MV-4-11 (cell line): Measurements from ENCODE around the gene ZNF132.
"Not testable (repeated sequence)": the region's sequence is repeated elsewhere in the genome, so short reads cannot be mapped to it uniquely, and the experiment has no call there.

Experiments
- DNase-seq: peaks from one replicate; lab custom pipeline; 2025; lab: John Stamatoyannopoulos, UW

The ZNF132 gene

GRCh38 chr19:58439576-58440554 is at the start of gene ZNF132:
ZNF132 (minus strand) TSS chr19:58440153; CDS start chr19:58439821, 332 bp downstream.
- DNase-seq, result peak; percentile 100

- not testable (repeated sequence) for DNase-seq
These were observed 44.4 kb upstream of the ZNF132 start for GRCh38 chr19:58484349-58484748.

- DNase-seq, result no peak
These were observed 43.8 kb upstream of the ZNF132 start for GRCh38 chr19:58483776-58484175.

DNA sequence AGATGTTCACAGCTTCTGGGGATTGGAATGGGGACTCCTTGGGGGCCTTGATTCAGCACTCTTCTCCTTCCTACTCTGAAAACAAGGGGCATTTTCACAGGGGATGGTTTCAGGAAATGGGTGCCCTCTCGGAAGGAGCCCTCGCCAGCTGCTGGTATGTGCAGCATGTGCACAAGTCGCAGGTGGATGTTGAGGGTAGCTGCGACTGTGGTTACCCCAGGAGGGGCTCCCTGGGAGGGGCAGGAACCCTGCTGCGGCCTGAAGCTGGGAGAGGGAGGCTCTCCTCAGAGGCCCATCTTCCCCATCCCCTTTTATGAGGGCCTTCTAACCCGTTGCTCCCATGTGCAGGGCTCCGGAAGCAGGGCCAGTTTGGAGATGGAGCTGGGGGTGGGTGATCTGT is 42.4 kb upstream of the ZNF132 start:
- DNase-seq, result no peak

DNA sequence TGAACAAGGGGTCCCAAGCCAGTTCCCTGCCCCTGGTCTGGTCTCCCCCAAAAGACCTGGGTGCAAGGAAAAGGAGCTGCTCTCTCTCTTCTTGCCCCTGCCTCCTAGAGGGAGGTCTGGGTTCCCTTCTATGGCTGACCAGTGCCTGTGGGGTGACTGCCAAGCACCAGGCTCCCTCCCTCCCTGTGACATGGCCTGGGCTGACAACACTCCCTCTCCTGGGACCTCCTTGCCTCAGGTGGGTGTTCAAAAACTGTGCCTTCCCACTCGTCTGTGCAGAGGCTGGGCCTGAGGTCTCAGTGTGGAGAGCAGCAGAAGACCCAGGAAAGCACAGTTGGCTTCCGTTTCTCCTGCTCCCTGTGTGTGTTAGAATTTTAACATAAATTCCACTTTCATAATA is 40.9 kb upstream of the ZNF132 start:
- DNase-seq, result no peak

- DNase-seq, result no peak
These were observed 40.5 kb upstream of the ZNF132 start for GRCh38 chr19:58480481-58480830.

- no peak for DNase-seq
These were observed 40.0 kb upstream of the ZNF132 start for GRCh38 chr19:58479736-58480480.

DNA sequence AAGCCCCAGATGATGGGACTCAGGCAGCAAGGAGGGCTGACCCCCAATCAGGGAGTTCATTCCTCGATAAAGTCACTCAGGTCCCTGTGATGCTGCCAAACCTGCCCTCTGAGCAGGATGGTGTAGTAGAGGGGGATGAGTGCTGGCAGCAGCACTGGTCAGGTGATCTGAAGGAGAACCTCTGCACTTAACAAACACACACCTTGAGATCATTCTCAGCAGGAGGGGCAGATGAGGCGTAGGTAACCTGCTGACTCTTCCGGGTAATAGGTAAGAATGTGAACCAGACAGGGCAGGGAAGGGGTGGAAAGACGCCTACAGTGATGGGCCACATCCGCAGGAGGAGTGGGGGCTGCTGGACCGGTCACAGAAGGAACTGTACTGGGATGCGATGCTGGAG is 39.4 kb upstream of the ZNF132 start:
- no peak for DNase-seq

DNA sequence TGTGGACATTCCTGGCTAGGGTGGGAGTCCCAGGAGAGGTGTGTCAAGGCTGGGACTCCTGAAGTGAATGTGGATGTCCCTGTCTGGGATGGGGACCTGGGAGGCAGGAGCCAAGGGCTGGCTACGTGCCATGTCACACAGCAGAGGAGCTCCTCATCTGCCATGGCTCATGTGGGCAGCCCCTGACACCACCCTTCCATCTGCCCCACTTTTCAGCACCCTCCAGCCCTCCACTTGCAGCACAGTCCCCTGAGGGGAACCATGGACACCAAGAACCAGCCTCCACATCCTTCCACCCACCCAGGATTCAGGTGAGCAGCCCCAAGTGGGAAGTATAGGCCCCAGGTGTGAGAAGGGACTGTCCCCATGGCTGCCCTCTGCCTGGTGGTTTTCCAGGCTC is 37.9 kb upstream of the ZNF132 start:
- DNase-seq, result no peak

- no peak for DNase-seq
These were observed 37.2 kb upstream of the ZNF132 start for GRCh38 chr19:58477130-58477529.

- peak; percentile 9 for DNase-seq
These were observed 36.6 kb upstream of the ZNF132 start for GRCh38 chr19:58476498-58477015.

- peak; percentile 98 for DNase-seq
These were observed 36.0 kb upstream of the ZNF132 start, which contains the start of gene ZNF446 for GRCh38 chr19:58475714-58476497. ZNF446 (plus strand) TSS chr19:58476352; CDS start chr19:58477219, 867 bp downstream.

- DNase-seq, result no peak
These were observed 35.2 kb upstream of the ZNF132 start for GRCh38 chr19:58474997-58475713.

DNA sequence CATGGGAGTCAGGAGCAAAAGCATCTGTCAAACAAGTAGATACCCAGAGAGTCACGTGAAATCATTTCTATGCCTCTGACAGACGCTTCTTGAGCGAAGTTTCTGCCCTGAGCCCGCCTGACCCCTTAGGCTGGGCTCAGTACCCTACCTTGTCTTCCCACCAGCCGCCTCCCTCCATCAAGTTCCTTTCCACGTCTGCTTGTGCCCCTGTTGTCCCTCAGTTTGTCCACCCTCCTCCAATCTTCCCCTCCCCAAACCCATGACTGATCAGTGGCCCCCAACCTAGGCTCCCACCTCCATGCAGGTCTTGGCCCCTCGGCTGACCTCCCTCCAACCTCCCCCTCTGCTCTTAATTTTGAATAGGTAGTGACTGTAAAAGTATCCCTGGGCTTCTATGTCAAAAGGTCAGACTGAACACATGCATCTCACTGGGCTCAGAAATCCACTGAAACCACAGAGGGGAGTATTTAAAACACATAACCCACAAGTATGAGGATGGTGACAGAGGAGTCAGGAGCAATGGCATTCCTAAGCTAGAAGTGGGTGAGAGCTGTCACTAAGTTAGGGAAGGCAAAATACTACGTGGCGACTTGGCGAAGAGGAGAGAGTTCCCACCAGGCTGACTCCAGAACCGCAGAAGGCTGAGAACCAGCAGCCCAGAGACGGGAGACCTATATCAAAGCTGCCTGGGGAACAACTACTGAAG is 34.5 kb upstream of the ZNF132 start:
- peak; percentile 58 for DNase-seq

DNA sequence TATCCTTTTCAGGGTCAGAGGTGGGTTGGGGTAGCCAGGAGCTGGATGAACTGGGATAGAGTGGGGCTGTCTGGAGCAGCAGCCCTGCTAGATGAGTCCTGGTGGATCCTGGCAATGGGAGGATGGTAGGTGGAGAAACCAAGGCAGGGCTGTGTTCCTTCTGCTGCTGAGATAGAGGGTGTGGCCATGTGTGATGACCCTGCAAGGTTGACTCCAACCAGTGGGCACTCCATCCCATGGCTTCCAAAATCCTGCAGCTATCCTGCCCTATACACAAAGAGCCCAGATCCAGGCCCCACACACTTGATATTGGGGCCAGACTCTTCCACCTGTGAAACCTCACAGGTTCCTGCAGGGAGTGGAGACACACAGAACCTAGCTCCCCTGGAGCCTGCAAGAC is 33.8 kb upstream of the ZNF132 start:
- no peak for DNase-seq

- DNase-seq, result no peak
These were observed 31.8 kb upstream of the ZNF132 start for GRCh38 chr19:58471736-58472135.

GRCh38 chr19:58470837-58471543 is 31.0 kb upstream of the ZNF132 start:
- not testable (repeated sequence) for DNase-seq

- DNase-seq, result no peak
These were observed 29.5 kb upstream of the ZNF132 start for GRCh38 chr19:58469241-58470013.

DNA sequence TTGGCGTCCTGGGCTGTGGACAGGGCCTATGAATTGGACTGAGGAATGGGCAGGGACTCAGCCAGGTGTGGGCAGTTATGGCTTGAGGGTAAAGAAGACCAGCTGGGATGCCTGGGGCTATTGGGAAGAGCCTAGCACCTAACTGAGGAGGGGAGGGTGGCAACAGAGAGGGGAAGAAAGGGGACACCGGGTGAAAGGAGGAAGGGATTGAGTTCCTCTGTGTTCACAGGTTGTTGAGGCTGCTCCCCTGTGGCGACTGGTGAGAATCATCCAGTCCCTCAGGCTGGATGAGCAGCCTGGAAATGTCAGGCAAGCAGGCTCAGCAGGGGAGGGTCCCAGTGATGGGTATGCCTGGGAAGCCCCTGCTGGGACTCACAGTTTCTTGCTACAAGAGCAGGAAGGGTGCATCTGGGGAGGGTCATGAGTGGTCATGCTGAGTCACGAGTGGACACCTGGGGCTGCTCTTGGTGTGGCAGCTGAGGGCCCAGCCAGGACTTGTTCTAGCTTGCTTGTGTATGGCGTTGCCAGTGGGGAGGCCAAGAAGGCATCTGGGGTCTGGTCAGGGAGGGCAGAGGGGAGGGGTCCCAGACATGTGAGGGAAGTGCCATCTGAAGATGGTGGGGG is 28.4 kb upstream of the ZNF132 start:
- no peak for DNase-seq
